Measurements from ENCODE around the gene PDLIM1.

The PDLIM1 gene

DNA sequence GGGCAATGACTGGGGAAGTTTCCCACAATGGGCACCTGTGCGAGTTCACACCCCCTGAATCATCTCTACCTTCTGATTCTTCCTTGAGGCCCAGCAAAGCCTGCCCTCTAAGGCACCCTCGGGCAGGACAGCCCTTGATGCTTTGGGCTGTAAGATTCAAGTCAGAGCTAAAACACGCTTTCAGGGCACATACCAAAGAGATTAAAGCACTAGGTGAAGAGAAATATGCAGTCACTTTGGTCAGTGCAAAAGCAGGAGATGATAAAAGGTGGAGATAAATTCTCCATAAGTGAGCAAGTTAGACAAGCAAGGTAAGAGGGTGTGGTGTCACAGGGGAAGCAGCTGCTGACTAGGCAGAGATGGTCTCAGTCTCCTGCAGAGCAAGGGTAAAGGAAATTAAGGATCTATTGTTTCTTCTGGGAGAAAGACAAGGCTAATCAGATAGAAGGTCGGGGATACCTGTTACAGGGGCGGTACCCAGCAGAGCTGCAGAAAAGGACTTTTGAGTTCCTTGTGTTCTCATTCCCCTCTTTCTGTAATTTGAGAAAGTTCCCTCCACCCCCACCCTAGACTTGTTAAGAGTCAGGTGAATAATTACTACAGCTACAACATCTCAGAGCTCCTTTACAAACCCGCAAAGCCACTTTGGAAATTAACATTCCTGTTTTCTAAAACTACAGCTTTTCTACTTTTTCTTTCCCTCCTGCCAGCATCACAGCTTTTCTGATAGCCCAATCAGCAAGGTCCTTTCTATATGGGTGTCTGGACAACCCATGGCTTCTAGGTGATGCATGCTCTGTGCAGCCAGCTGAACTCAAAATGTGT lies 26.4 kb downstream of the PDLIM1 start:
- peak overlapping the region; percentile 31 for H3K23ac ChIP-seq (ENCODE audit: low read length)
- WGBS (ENCODE audit: extremely low coverage, insufficient coverage, low lambda C conversion rate) = no CpG with 5 or more reads among the region's 6 CpGs

DNA sequence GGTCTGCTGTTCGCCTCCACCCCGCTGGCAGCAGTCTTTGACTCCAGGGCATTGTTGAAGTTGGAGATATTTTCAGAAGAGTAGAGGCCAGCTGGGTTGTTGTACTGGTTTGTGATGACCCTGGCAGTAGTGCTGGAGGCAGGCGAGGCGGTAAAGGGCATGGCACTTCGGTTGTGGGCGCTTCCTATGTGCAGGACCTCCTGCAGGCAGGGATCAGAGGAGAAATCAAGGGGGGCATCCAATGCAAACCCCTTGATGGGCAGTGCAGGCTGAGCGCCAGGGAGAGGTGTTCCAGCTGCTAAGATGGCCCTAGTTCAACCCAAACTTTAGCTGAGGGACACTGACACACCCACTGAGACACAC lies 27.0 kb downstream of the PDLIM1 start:
- Histone ChIP-seq H2BK5ac (ENCODE audit: low read length) (peak overlapping the region; percentile 38), H3K4me3 (ENCODE audit: low read length) (no peak overlapping the region), H3K79me2 (ENCODE audit: control insufficient read depth, insufficient read depth, low read length) (no peaks in the 10 kb centered on the region), H2BK120ac (ENCODE audit: low read depth, low read length) (no peak overlapping the region), H2BK15ac (replicated peaks; ENCODE audit: low read depth) (no peak overlapping the region), H3K4me2 (ENCODE audit: low read length) (no peak overlapping the region), H3K79me1 (ENCODE audit: low read length) (peaks cover 3% of the 10 kb centered on the region), H3K36me3 (ENCODE audit: control insufficient read depth, insufficient read depth, low read length) (peaks cover 2% of the 10 kb centered on the region), H3K18ac (ENCODE audit: low read length) (no peak overlapping the region), H3K56ac (ENCODE audit: low read length) (peak overlapping the region; percentile 38), H3K4ac (ENCODE audit: low read depth, low read length) (peak overlapping the region; percentile 87), H2AK5ac (ENCODE audit: low read length) (peak overlapping the region; percentile 66), H3K27ac (ENCODE audit: low read depth, low read length) (peak overlapping the region; percentile 64), H3K23ac (ENCODE audit: low read length) (peak overlapping the region; percentile 31), H3K9ac (ENCODE audit: low read length) (peak overlapping the region; percentile 9), H3K27me3 (ENCODE audit: insufficient read depth, low read length, poor library complexity) (no peaks in the 10 kb centered on the region), H4K8ac (ENCODE audit: low read depth, low read length) (no peak overlapping the region), H3K4me1 (ENCODE audit: control insufficient read depth, low read depth, low read length) (peaks cover 28% of the 10 kb centered on the region), H4K5ac (ENCODE audit: low read length) (no peak overlapping the region)
- no peak for DNase-seq
- WGBS (ENCODE audit: extremely low coverage, insufficient coverage, low lambda C conversion rate) = no CpG with 5 or more reads among the region's 7 CpGs

More for the DNA sequence above, 26.4 kb downstream of the PDLIM1 start:
- peaks cover 30% of the 10 kb centered on the region for H3K4me1 ChIP-seq (ENCODE audit: control insufficient read depth, low read depth, low read length)
- H3K4me3 ChIP-seq (ENCODE audit: low read length) = no peak overlapping the region
- no peak overlapping the region for H2BK120ac ChIP-seq (ENCODE audit: low read depth, low read length)
- H2BK15ac ChIP-seq (replicated peaks; ENCODE audit: low read depth) = no peak overlapping the region
- peak overlapping the region; percentile 66 for H2AK5ac ChIP-seq (ENCODE audit: low read length)
- no peaks in the 10 kb centered on the region for H3K27me3 ChIP-seq (ENCODE audit: insufficient read depth, low read length, poor library complexity)
- H3K27ac ChIP-seq (ENCODE audit: low read depth, low read length) = peak overlapping the region; percentile 64
- peak; percentile 96 for DNase-seq
- H3K79me2 ChIP-seq (ENCODE audit: control insufficient read depth, insufficient read depth, low read length) = no peaks in the 10 kb centered on the region
- peaks cover 2% of the 10 kb centered on the region for H3K36me3 ChIP-seq (ENCODE audit: control insufficient read depth, insufficient read depth, low read length)
- peak overlapping the region; percentile 87 for H2BK5ac ChIP-seq (ENCODE audit: low read length)
- peak overlapping the region; percentile 19 for H3K4me2 ChIP-seq (ENCODE audit: low read length)
- peak overlapping the region; percentile 82 for H3K18ac ChIP-seq (ENCODE audit: low read length)
- peak overlapping the region; percentile 54 for H3K56ac ChIP-seq (ENCODE audit: low read length)
- peaks cover 3% of the 10 kb centered on the region for H3K79me1 ChIP-seq (ENCODE audit: low read length)
- no peak overlapping the region for H4K8ac ChIP-seq (ENCODE audit: low read depth, low read length)
- peak overlapping the region; percentile 43 for H3K9ac ChIP-seq (ENCODE audit: low read length)
- H3K4ac ChIP-seq (ENCODE audit: low read depth, low read length) = peak overlapping the region; percentile 87
- no peak overlapping the region for H4K5ac ChIP-seq (ENCODE audit: low read length)

- no peak overlapping the region for H2BK120ac ChIP-seq (ENCODE audit: low read depth, low read length)
- H2BK15ac ChIP-seq (replicated peaks; ENCODE audit: low read depth) = no peak overlapping the region
- H3K79me1 ChIP-seq (ENCODE audit: low read length) = peaks cover 3% of the 10 kb centered on the region
- H3K56ac ChIP-seq (ENCODE audit: low read length) = peak overlapping the region; percentile 0
- DNase-seq = no peak
- H3K4ac ChIP-seq (ENCODE audit: low read depth, low read length) = no peak overlapping the region
- no peak overlapping the region for H3K4me3 ChIP-seq (ENCODE audit: low read length)
- H3K27me3 ChIP-seq (ENCODE audit: insufficient read depth, low read length, poor library complexity) = no peaks in the 10 kb centered on the region
- H4K5ac ChIP-seq (ENCODE audit: low read length) = no peak overlapping the region
- no peak overlapping the region for H3K23ac ChIP-seq (ENCODE audit: low read length)
- H3K79me2 ChIP-seq (ENCODE audit: control insufficient read depth, insufficient read depth, low read length) = no peaks in the 10 kb centered on the region
- H3K18ac ChIP-seq (ENCODE audit: low read length) = peak overlapping the region; percentile 81
- H2AK5ac ChIP-seq (ENCODE audit: low read length) = peak overlapping the region; percentile 34
- peak overlapping the region; percentile 9 for H3K27ac ChIP-seq (ENCODE audit: low read depth, low read length)
- H3K9ac ChIP-seq (ENCODE audit: low read length) = no peak overlapping the region
- peaks cover 23% of the 10 kb centered on the region for H3K4me1 ChIP-seq (ENCODE audit: control insufficient read depth, low read depth, low read length)
- H2BK5ac ChIP-seq (ENCODE audit: low read length) = no peak overlapping the region
- H4K8ac ChIP-seq (ENCODE audit: low read depth, low read length) = no peak overlapping the region
- H3K4me2 ChIP-seq (ENCODE audit: low read length) = no peak overlapping the region
- WGBS (ENCODE audit: extremely low coverage, insufficient coverage, low lambda C conversion rate) = no CpG with 5 or more reads among the region's 5 CpGs
- peaks cover 2% of the 10 kb centered on the region for H3K36me3 ChIP-seq (ENCODE audit: control insufficient read depth, insufficient read depth, low read length)
These were observed 27.9 kb downstream of the PDLIM1 start for GRCh38 chr10:95262763-95263518.

DNA sequence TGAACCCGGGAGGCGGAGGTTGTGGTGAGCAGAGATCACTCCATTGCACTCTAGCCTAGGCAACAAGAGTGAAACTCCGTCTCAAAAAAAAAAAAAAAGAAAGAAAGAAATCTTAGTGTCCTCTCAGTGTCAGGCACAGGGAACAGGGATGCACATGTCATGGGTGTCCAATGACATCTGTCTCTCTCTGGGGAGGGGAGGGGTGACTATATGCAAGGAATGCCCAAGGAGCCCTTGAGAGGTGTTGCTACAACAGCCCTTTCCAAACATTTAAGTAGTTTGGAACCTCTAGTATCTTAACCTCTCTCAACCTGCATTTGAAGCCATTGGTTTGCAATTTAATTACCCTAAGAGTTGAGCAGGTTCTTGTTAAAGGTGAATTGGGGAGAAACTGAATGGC lies 28.9 kb downstream of the PDLIM1 start:
- Histone ChIP-seq H3K4me3 (ENCODE audit: low read length) (no peak overlapping the region), H3K27ac (ENCODE audit: low read depth, low read length) (no peak overlapping the region), H3K36me3 (ENCODE audit: control insufficient read depth, insufficient read depth, low read length) (peaks cover 2% of the 10 kb centered on the region)

DNA sequence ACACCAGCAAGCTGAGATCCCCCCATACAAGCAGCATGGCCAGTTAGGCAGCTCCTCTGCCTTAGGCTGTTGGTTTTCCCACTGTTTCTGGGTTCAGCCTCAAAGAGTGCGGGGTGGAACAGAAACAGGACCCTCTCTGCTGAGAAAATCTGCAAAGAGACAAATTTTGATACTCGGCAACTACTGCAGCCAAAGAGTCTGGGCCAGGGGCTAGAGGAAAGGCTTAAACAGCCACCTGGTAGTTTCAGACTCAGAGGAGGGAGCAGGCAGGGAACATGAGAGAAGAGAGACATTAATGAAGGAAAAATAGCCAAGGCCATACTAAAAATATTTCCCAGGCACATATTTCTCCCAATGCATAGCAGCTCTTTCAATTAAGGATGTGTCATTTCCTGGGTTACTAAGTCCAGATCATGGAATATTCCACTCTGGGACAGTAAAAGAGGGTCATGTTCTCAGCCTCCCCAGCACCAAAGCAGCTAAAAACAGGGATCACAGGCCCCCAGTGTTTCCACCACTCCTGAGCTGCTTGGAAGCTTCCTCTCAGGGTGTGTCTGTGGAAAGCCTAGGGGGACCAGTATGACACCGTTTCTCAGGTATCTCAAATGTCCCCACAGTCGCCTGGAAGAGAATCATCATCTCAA lies 29.8 kb downstream of the PDLIM1 start:
- no peak overlapping the region for H4K8ac ChIP-seq (ENCODE audit: low read depth, low read length)
- peak overlapping the region; percentile 54 for H3K9ac ChIP-seq (ENCODE audit: low read length)
- H2BK5ac ChIP-seq (ENCODE audit: low read length) = peak overlapping the region; percentile 85
- peak overlapping the region; percentile 73 for H2BK120ac ChIP-seq (ENCODE audit: low read depth, low read length)
- H3K79me1 ChIP-seq (ENCODE audit: low read length) = peaks cover 3% of the 10 kb centered on the region
- H2AK5ac ChIP-seq (ENCODE audit: low read length) = peak overlapping the region; percentile 15
- peak overlapping the region; percentile 81 for H3K56ac ChIP-seq (ENCODE audit: low read length)
- peaks cover 2% of the 10 kb centered on the region for H3K36me3 ChIP-seq (ENCODE audit: control insufficient read depth, insufficient read depth, low read length)
- no CpG with 5 or more reads among the region's 4 CpGs for WGBS (ENCODE audit: extremely low coverage, insufficient coverage, low lambda C conversion rate)
- no peak overlapping the region for H3K4me3 ChIP-seq (ENCODE audit: low read length)
- peak overlapping the region; percentile 23 for H2BK15ac ChIP-seq (replicated peaks; ENCODE audit: low read depth)
- peaks cover 19% of the 10 kb centered on the region for H3K4me1 ChIP-seq (ENCODE audit: control insufficient read depth, low read depth, low read length)
- H3K23ac ChIP-seq (ENCODE audit: low read length) = peak overlapping the region; percentile 3
- H3K79me2 ChIP-seq (ENCODE audit: control insufficient read depth, insufficient read depth, low read length) = no peaks in the 10 kb centered on the region
- no peak overlapping the region for H3K4me2 ChIP-seq (ENCODE audit: low read length)
- peak overlapping the region; percentile 81 for H3K4ac ChIP-seq (ENCODE audit: low read depth, low read length)
- H3K27ac ChIP-seq (ENCODE audit: low read depth, low read length) = peak overlapping the region; percentile 94
- peak overlapping the region; percentile 84 for H4K5ac ChIP-seq (ENCODE audit: low read length)
- H3K27me3 ChIP-seq (ENCODE audit: insufficient read depth, low read length, poor library complexity) = no peaks in the 10 kb centered on the region
- DNase-seq = peak; percentile 65
- peak overlapping the region; percentile 98 for H3K18ac ChIP-seq (ENCODE audit: low read length)

More for the DNA sequence above, 28.9 kb downstream of the PDLIM1 start:
- Histone ChIP-seq H3K4ac (ENCODE audit: low read depth, low read length) (no peak overlapping the region), H2AK5ac (ENCODE audit: low read length) (no peak overlapping the region), H3K18ac (ENCODE audit: low read length) (no peak overlapping the region), H3K4me1 (ENCODE audit: control insufficient read depth, low read depth, low read length) (peaks cover 23% of the 10 kb centered on the region), H3K23ac (ENCODE audit: low read length) (no peak overlapping the region), H4K5ac (ENCODE audit: low read length) (no peak overlapping the region), H3K79me1 (ENCODE audit: low read length) (peaks cover 3% of the 10 kb centered on the region), H4K8ac (ENCODE audit: low read depth, low read length) (no peak overlapping the region), H3K4me2 (ENCODE audit: low read length) (no peak overlapping the region), H3K56ac (ENCODE audit: low read length) (no peak overlapping the region), H3K79me2 (ENCODE audit: control insufficient read depth, insufficient read depth, low read length) (no peaks in the 10 kb centered on the region), H3K9ac (ENCODE audit: low read length) (no peak overlapping the region), H2BK15ac (replicated peaks; ENCODE audit: low read depth) (no peak overlapping the region), H3K27me3 (ENCODE audit: insufficient read depth, low read length, poor library complexity) (no peaks in the 10 kb centered on the region), H2BK5ac (ENCODE audit: low read length) (no peak overlapping the region), H2BK120ac (ENCODE audit: low read depth, low read length) (no peak overlapping the region)
- WGBS (ENCODE audit: extremely low coverage, insufficient coverage, low lambda C conversion rate) = no CpG with 5 or more reads among the region's 3 CpGs
- DNase-seq = peak; percentile 69
